NB4 (cell line): Measurements from ENCODE around the gene ANTXR1.

ENCODE experiments used
- CTCF ChIP-seq: IDR thresholded peaks from one replicate; pipeline ENCODE4 v1.5.1; 2012; ENCODE audit warnings: low read depth, low read length
- MAX ChIP-seq: IDR thresholded peaks from 2 replicates; pipeline ENCODE4 v1.6.1; 2011; ENCODE audit warnings: low read depth, low read length
- MYC ChIP-seq: IDR thresholded peaks from 2 replicates; pipeline ENCODE4 v1.6.1; 2011; ENCODE audit warnings: low read depth, low read length
- POLR2A ChIP-seq: IDR thresholded peaks from 2 replicates; pipeline ENCODE4 v1.6.1; 2011; ENCODE audit warnings: mild to moderate bottlenecking; ENCODE audit not compliant: insufficient read length; ENCODE audit errors: extremely low read depth

GRCh38 chr2:69211048-69211447, 198.1 kb downstream of the ANTXR1 start:
- TF ChIP-seq CTCF (no peak), POLR2A (no peak), MAX (no peak), MYC (no peak)
